Measurements from ENCODE around the gene DNAH14. TPM values are rescaled to one million over a fixed set of nuclear protein-coding genes. Genes with fewer than 3 reads are reported as not detected.

Gene DNAH14
- total and polyA plus RNA-seq, 9 of the 15 experiments (the other 6 are each of a cell fraction or from before 2014, with no cell fraction given): 58.4 to 142 (median 98.4) TPM

DNA sequence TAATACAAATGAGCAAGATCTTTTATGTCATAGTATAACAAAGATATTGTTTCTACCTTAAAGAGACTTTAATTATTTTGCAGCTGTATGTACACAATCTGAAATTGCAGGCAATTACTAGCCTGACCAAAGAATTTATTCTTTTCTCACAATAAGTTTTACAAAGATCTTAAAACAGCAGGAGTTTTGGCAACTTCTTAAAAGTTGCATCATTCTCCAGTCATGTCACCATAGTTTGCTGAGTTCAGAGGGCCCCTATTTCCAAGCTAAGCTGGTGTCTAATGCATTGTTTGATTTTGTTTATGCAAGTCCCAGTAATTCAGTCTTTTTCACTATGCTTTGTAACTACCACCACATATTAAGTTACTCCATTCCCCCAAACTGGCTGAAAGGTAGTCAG lies 114.8 kb downstream of the DNAH14 start:
- Histone ChIP-seq H3K9me1 (ENCODE audit: control insufficient read depth, insufficient read depth, low read length) (no peaks in the 10 kb centered on the region), H3K4me1 (replicated peaks in 1 of 2; ENCODE audit: control insufficient read depth in 2 of 2, insufficient read depth in 2 of 2, low read length in 2 of 2) (no peaks in the 10 kb centered on the region), H3K27me3 (ENCODE audit: control insufficient read depth in 2 of 2, insufficient read depth in 2 of 2, low read length in 2 of 2) (no peaks in the 10 kb centered on the region), H3K9ac (ENCODE audit: insufficient read depth in 1 of 2, low read depth in 2 of 2, low read length in 2 of 2) (no peak overlapping the region), H3K79me2 (ENCODE audit: control insufficient read depth, insufficient read depth, low read length) (no peaks in the 10 kb centered on the region), H4K20me1 (replicated peaks; ENCODE audit: control insufficient read depth, insufficient read depth, low read length) (no peaks in the 10 kb centered on the region), H3K4me2 (ENCODE audit: insufficient read depth, low read length) (no peak overlapping the region), H3K27ac (ENCODE audit: extremely low read depth, low read depth, low read length) (no peak overlapping the region), H2AFZ (ENCODE audit: low read depth, low read length) (no peak overlapping the region), H3K9me3 (replicated peaks; ENCODE audit: control insufficient read depth, insufficient read depth, low read depth, low read length) (no peaks in the 10 kb centered on the region), H3K36me3 (ENCODE audit: control insufficient read depth, insufficient read depth, low read length) (no peaks in the 10 kb centered on the region), H3K4me3 (no peak overlapping the region)
- no peak for DNase-seq (ENCODE audit: extremely low read depth in 1 of 4, low spot score in 3 of 4)
- ATAC-seq: no peak; the same call in 2 of the 3 replicates
- no peak for FAIRE-seq
- no TSS peak for BruUV-seq (replicated peaks)
- ChIA-PET POLR2A (no interaction called here), CTCF (ENCODE audit: low intra/inter-chr PET ratio) (no interaction called here)
- in situ Hi-C loops (cut with MboI): no loop called here
- intact Hi-C loops (cut with micrococcal nuclease): no loop called here
- TF ChIP-seq TRIM28 (IDR thresholded peaks at IDR 0.05) (no peak), ARHGAP35 (IDR thresholded peaks at IDR 0.05; ENCODE audit: partially characterized antibody) (no peak), CEBPG (CRISPR knock-in tag; IDR thresholded peaks at IDR 0.05) (peak; percentile 52; the same call in 1 of the 2 replicates), CEBPG (tag; conservative IDR thresholded peaks at IDR 0.05 in 1 of 2, IDR thresholded peaks at IDR 0.05 in 1 of 2) (peak; percentile 87 to 92), TCF7 (IDR thresholded peaks at IDR 0.05; ENCODE audit: borderline replicate concordance) (no peak), SP2 (IDR thresholded peaks at IDR 0.05; ENCODE audit: extremely low read depth, low read depth, low read length, poor library complexity, severe bottlenecking) (no peak), IFI16 (CRISPR knock-in tag; IDR thresholded peaks at IDR 0.05) (no peak), CEBPB (tag; IDR thresholded peaks at IDR 0.05) (peak; percentile 65), NR2C2 (CRISPR knock-in tag; IDR thresholded peaks at IDR 0.05) (no peak), NR2C2 (tag; IDR thresholded peaks at IDR 0.05) (peak; percentile 21; the same call in 1 of the 2 replicates), RNF2 (IDR thresholded peaks at IDR 0.05) (no peak)
- TF ChIP-seq, protein P1, sequence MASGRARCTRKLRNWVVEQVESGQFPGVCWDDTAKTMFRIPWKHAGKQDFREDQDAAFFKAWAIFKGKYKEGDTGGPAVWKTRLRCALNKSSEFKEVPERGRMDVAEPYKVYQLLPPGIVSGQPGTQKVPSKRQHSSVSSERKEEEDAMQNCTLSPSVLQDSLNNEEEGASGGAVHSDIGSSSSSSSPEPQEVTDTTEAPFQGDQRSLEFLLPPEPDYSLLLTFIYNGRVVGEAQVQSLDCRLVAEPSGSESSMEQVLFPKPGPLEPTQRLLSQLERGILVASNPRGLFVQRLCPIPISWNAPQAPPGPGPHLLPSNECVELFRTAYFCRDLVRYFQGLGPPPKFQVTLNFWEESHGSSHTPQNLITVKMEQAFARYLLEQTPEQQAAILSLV (tag; IDR thresholded peaks at IDR 0.05): peak; percentile 18; the same call in 1 of the 2 replicates
- TF ChIP-seq, protein P2, sequence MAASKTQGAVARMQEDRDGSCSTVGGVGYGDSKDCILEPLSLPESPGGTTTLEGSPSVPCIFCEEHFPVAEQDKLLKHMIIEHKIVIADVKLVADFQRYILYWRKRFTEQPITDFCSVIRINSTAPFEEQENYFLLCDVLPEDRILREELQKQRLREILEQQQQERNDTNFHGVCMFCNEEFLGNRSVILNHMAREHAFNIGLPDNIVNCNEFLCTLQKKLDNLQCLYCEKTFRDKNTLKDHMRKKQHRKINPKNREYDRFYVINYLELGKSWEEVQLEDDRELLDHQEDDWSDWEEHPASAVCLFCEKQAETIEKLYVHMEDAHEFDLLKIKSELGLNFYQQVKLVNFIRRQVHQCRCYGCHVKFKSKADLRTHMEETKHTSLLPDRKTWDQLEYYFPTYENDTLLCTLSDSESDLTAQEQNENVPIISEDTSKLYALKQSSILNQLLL (CRISPR knock-in tag; IDR thresholded peaks at IDR 0.05; ENCODE audit: borderline replicate concordance): no peak
- TF ChIP-seq, protein P3, sequence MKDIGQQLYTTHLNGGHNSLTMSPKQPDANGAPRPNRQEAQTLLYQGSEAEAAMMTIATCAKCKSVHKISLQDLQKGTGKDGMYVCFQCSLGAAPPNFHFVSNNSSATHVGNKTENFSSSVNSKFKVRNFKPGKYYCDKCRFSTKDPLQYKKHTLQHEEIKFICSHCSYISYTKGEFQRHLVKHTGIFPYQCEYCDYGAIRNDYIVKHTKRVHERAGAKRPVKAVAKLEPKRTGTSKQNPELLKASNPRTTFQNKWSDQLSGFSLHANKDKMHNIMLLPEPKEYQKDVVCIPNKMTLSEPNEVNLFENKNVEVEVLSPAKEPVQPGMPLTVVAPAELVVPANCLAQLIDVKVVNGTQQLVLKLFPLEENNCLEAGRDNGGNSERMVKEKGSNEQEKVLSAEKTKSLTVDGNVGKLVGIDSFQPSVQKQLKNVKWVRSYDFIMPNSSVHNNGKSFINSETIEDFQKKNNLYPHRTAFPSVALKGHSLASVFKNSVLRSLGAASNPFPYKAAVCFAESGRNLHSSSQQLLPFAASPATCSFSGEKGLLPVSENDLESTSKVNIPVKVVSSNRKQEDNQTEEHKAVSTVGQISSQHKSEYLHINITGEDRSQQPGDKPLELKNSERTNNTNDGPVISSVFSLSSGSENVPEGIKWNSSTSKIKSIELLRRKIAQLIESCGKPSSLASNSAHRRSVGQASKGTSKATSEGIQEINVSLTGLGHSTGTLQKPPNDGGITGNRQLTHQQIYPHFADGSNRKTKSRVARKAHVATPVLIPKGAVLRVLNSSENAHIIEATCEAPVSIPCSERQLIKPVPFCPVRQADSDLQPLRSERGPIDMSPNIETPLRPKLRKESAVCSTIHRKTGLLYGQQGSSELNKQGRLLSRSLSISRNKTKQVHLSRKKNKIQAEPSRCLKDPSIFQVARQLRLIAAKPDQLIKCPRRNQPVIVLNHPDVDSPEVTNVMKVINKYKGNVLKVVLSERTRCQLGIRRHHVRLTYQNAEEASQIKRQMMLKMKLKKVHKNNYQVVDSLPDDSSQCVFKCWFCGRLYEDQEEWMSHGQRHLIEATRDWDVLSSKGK (CRISPR knock-in tag; IDR thresholded peaks at IDR 0.05): no peak
- TF ChIP-seq, protein P4, sequence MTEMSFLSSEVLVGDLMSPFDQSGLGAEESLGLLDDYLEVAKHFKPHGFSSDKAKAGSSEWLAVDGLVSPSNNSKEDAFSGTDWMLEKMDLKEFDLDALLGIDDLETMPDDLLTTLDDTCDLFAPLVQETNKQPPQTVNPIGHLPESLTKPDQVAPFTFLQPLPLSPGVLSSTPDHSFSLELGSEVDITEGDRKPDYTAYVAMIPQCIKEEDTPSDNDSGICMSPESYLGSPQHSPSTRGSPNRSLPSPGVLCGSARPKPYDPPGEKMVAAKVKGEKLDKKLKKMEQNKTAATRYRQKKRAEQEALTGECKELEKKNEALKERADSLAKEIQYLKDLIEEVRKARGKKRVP (CRISPR knock-in tag; IDR thresholded peaks at IDR 0.05): peak; percentile 75; the same call in 1 of the 2 replicates
- TF ChIP-seq, protein P5, sequence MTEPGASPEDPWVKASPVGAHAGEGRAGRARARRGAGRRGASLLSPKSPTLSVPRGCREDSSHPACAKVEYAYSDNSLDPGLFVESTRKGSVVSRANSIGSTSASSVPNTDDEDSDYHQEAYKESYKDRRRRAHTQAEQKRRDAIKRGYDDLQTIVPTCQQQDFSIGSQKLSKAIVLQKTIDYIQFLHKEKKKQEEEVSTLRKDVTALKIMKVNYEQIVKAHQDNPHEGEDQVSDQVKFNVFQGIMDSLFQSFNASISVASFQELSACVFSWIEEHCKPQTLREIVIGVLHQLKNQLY (CRISPR knock-in tag; conservative IDR thresholded peaks at IDR 0.05): no peak

All from K562 (cell line).